Measurements from ENCODE around the gene FLYWCH2. TPM values are rescaled to one million over a fixed set of nuclear protein-coding genes. Genes with fewer than 3 reads are reported as not detected.
"Not testable (repeated sequence)": the region's sequence is repeated elsewhere in the genome, so short reads cannot be mapped to it uniquely, and the experiment has no call there.

FLYWCH2 gene
- total RNA-seq, 4 donors from 2014 or later = 58.4 to 89.3 (median 73.8) TPM

DNA sequence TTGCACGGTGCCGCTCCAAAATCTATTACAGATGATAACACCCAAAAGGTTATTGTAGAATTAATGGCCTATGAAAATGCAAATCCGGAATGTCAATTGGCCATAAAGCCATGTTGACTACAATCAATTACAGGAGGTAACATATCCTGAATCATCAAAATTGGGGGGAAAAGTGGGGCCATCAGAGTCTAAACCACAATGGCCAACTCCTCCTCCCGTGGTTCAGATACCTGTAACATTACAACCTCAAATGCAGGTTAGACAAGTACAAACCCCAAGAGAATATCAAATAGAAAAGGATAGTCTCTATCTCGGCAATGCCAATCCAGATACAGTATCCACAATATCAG lies 43.6 kb downstream of the FLYWCH2 start:
- WGBS, 2 donors = 75 to 87% methylated on average over 5 of the region's 5 CpGs
- peaks cover 0 to 5% of the 10 kb centered on the region in 2 donors for H3K4me1 ChIP-seq
- H3K4me3 ChIP-seq (replicated peaks in 1 of 3) = no peak overlapping the region
- TF ChIP-seq, protein P1, sequence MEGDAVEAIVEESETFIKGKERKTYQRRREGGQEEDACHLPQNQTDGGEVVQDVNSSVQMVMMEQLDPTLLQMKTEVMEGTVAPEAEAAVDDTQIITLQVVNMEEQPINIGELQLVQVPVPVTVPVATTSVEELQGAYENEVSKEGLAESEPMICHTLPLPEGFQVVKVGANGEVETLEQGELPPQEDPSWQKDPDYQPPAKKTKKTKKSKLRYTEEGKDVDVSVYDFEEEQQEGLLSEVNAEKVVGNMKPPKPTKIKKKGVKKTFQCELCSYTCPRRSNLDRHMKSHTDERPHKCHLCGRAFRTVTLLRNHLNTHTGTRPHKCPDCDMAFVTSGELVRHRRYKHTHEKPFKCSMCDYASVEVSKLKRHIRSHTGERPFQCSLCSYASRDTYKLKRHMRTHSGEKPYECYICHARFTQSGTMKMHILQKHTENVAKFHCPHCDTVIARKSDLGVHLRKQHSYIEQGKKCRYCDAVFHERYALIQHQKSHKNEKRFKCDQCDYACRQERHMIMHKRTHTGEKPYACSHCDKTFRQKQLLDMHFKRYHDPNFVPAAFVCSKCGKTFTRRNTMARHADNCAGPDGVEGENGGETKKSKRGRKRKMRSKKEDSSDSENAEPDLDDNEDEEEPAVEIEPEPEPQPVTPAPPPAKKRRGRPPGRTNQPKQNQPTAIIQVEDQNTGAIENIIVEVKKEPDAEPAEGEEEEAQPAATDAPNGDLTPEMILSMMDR (IDR thresholded peaks at IDR 0.05) = no peak
- no peak for TF ChIP-seq POLR2A (IDR thresholded peaks at IDR 0.05)
- intact Hi-C loops (cut with DNase I) = loop anchor here (5.0 kb wide), 1 partner anchor 54 kb away; no protein-coding TSS in a partner anchor
- H3K36me3 ChIP-seq = peaks cover 13 to 16% of the 10 kb centered on the region in 2 donors
- no peak overlapping the region for H3K27ac ChIP-seq
- H3K27me3 ChIP-seq = no peaks in the 10 kb centered on the region
- no peaks in the 10 kb centered on the region for H3K9me3 ChIP-seq
- no peak for DNase-seq

DNA sequence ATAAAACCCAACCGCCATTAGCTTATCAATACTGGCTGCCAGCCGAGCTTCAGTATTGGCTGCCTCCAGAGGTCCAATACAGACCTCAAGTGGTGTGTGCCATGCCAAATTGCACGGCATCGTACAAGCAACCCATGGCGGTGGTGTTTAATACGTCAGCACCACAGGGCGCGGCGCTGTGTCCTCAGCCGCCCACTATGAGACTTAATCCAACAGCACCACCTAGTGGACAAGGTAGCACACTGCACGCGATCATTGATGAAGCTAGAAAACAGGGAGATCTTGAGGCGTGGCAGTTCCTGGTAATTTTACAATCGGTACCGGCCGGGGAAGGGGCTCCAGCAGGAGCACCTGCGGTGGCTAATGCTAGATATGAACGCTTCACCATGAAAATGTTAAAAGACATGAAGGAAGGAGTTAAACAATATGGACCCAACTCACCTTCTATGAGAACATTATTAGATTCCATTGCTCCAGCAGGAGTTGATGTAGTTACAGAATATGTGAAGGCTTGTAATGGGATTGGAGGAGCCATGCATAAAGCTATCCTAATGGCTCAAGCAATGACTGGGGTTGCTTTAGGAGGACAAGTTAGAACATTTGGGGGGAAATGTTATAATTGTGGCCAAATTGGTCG lies 44.1 kb downstream of the FLYWCH2 start:
- TF ChIP-seq, protein P1 (IDR thresholded peaks at IDR 0.05) = peak; percentile 85 to 96 (median 92)
- TF ChIP-seq POLR2A (IDR thresholded peaks at IDR 0.05) = no peak
- peak; percentile 83 to 85 for DNase-seq
- H3K27me3 ChIP-seq = no peaks in the 10 kb centered on the region

DNA sequence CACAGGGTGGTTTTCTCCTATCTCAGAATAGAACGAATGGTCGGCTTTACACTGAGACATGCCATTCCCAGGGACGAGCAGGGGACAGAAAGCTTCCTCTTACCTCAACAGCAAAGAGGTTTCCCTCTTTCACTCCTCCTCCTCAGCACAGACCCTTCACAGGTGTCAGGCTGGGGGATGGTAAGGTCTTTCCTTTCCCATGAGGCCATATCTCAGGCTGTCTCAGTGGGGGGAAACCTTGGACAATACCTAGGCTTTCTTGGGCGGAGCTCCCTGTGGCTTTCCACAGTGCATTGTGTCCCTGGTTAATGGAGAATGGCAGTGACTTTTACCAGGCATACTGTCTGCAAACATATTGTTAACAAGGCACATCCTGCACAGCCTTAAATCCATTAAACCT lies 45.1 kb downstream of the FLYWCH2 start:
- intact Hi-C loops (cut with DNase I) = loop anchor here (5.0 kb wide), 1 partner anchor 56 kb away; no protein-coding TSS in a partner anchor
- peaks cover 16% of the 10 kb centered on the region in 2 donors for H3K36me3 ChIP-seq
- not testable (repeated sequence) for H3K27ac ChIP-seq; H3K9me3 ChIP-seq; H3K4me1 ChIP-seq; H3K27me3 ChIP-seq; H3K4me3 ChIP-seq (replicated peaks in 1 of 3); DNase-seq
- WGBS, 2 donors = 77 to 82% methylated on average over 4 of the region's 4 CpGs

More for the DNA sequence above, 44.1 kb downstream of the FLYWCH2 start:
- intact Hi-C loops (cut with DNase I) = loop anchor here (5.0 kb wide), 1 partner anchor 55 kb away; no protein-coding TSS in a partner anchor
- H3K9me3 ChIP-seq = no peaks in the 10 kb centered on the region
- H3K4me3 ChIP-seq (replicated peaks in 1 of 3) = no peak overlapping the region
- peaks cover 13 to 16% of the 10 kb centered on the region in 2 donors for H3K36me3 ChIP-seq
- H3K4me1 ChIP-seq = peaks cover 0 to 5% of the 10 kb centered on the region in 2 donors
- H3K27ac ChIP-seq = no peak overlapping the region
- 10 to 11% methylated on average over 13 to 14 of the region's 19 CpGs for WGBS, 2 donors

DNA sequence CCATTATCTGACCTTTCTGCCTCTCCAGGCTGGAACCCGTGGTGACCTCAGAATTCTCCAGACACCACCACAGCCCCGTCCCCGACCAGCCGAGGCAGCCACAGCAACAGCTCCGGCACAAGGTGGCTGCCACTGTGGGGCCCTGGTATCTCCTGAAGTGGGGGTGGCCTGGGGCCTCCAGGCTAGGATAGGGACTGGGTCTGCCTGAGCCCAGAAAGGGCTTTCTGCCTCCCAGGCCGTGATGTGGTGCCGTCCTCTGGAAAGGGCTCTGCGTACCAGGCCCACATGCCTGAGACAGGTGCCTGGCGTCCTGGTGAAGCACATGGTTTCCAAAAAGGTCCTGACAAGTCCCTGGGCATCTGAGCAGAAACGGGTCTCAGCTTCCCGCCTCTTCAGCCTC lies 45.8 kb downstream of the FLYWCH2 start:
- no peaks in the 10 kb centered on the region for H3K9me3 ChIP-seq
- H3K4me1 ChIP-seq = peaks cover 0 to 5% of the 10 kb centered on the region in 2 donors
- no peaks in the 10 kb centered on the region for H3K27me3 ChIP-seq
- no peak overlapping the region for H3K4me3 ChIP-seq (replicated peaks in 1 of 3)
- H3K36me3 ChIP-seq = peaks cover 22% of the 10 kb centered on the region in 2 donors
- intact Hi-C loops (cut with DNase I) = loop anchor here (5.0 kb wide), 1 partner anchor 56 kb away; no protein-coding TSS in a partner anchor
- no peak for DNase-seq
- no peak overlapping the region for H3K27ac ChIP-seq
- TF ChIP-seq, protein P1 (IDR thresholded peaks at IDR 0.05) = no peak
- TF ChIP-seq POLR2A (IDR thresholded peaks at IDR 0.05) = no peak
- 83 to 89% methylated on average over 7 to 8 of the region's 11 CpGs for WGBS, 2 donors

DNA sequence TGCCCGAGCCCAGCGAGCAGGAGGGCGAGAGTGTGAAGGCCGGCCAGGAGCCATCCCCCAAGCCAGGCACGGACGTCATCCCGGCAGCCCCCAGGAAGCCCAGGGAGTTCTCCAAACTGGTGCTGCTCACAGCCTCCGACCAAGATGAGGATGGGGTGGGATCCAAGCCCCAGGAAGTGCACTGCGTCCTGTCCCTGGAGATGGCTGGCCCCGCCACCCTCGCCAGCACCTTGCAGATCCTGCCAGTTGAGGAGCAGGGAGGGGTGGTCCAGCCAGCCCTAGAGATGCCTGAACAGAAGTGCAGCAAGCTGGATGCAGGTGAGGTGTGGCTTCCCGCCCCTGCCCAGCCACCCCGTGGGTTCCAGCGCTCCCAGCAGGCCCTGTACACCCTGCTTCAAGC lies 46.7 kb downstream of the FLYWCH2 start:
- no peaks in the 10 kb centered on the region for H3K27me3 ChIP-seq
- H3K36me3 ChIP-seq = peaks cover 30 to 31% of the 10 kb centered on the region in 2 donors
- 95% methylated on average over 7 of the region's 14 CpGs; no CpG with 5 or more reads in 1 of the 2 donors for WGBS, 2 donors
- H3K27ac ChIP-seq = no peak overlapping the region
- H3K4me3 ChIP-seq (replicated peaks in 1 of 3) = no peak overlapping the region
- H3K4me1 ChIP-seq = peaks cover 0 to 5% of the 10 kb centered on the region in 2 donors
- intact Hi-C loops (cut with DNase I) = loop anchor here (5.0 kb wide), 1 partner anchor 57 kb away; no protein-coding TSS in a partner anchor
- no peaks in the 10 kb centered on the region for H3K9me3 ChIP-seq
- TF ChIP-seq, protein P1 (IDR thresholded peaks at IDR 0.05) = no peak
- no peak for TF ChIP-seq POLR2A (IDR thresholded peaks at IDR 0.05)
- DNase-seq = no peak

All from thyroid gland (tissue), 4 donors.